HG03342 (cell line): ENCODE data around the gene IGSF23.

Experiments used
- ATAC-seq: cut with Tn5 transposase; IDR thresholded peaks from one replicate; pipeline ENCODE4 v1.9.1; 2021; ENCODE audit warnings: mild to moderate bottlenecking, moderate library complexity; ENCODE audit not compliant: unreplicated experiment

IGSF23 gene

DNA sequence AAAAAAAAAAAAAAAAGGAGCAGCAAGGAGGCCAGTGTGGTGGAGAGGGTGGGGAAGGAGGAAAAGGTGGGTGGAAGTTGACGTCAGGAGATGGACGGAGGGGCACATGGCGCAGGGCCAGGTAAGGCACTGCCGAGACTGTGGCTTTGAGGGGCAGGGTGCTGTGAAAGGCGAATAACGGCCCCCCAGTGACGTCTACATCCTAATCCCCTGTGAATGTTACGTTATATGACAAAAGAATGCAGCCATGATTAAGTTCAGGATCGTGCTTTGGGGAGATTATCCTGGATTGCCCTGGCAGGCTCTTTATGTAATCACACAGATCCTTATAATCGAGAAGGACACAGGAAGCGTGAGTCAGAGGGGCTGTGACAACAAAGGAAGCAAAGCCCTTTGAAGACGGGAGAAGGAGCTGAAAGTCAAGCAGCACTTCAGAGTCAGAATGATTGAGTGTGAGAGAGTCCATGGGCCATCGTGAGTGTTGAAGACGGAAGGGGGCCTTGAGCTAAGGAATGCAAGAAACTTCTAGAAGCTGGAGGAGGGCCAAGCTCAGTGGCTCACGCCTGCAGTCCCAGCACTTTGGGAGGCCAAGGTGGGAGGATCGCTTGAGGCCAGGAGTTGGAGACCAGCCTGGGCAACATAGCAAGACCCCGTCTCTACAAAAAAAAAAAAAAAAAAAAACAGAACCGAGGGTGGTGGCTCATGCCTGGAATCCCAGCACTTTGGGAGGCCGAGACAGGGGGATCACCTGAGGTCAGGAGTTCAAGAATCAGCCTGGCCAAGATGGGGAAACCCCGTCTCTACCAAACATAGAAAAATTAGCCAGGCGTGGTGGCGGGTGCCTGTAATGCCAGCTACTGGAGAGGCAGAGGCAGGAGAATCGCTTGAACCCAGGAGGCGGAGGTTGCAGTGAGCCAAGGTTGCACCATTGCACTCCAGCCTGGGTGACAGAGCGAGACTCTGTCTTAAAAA is 71.8 kb downstream of the IGSF23 start:
- no peak for ATAC-seq

DNA sequence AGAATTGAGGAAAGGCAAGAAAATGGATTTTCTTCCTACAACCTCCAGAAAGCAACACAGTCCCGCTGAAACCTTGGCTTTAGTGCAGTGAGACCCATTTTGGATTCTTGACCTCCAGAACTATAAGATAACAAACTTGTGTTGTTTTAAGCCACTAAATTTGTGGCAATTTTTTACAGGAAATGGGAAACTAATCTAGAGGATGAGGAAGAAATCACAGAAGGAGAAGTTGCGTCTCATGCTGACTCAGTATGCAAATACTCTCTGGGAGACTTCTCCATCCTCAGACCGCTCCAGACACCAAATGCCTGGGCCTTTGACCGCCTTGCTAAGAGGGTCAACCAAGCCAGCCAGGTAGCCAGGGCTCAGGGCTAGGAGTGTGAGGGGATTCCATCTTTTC is 72.5 kb downstream of the IGSF23 start:
- ATAC-seq, result no peak
